Breast epithelium (tissue), 3 donors: ENCODE measurements around the gene OR2H1.

Experiments used
- POLR2A ChIP-seq: fragments of 450-650 bp; IDR thresholded peaks from one replicate; pipeline ENCODE4 v1.6.1; 2016; ENCODE audit warnings: antibody characterized with exemption, mild to moderate bottlenecking, moderate library complexity
- TF ChIP-seq, protein P1 (sequence below), 3 donors: fragments of 450-650 bp; IDR thresholded peaks; one replicate each; pipeline ENCODE4 v1.5.1; 2016 to 2017; ENCODE audit warnings: antibody characterized with exemption in 3 of 3, mild to moderate bottlenecking in 3 of 3, moderate library complexity in 3 of 3

- TF ChIP-seq, protein P1, sequence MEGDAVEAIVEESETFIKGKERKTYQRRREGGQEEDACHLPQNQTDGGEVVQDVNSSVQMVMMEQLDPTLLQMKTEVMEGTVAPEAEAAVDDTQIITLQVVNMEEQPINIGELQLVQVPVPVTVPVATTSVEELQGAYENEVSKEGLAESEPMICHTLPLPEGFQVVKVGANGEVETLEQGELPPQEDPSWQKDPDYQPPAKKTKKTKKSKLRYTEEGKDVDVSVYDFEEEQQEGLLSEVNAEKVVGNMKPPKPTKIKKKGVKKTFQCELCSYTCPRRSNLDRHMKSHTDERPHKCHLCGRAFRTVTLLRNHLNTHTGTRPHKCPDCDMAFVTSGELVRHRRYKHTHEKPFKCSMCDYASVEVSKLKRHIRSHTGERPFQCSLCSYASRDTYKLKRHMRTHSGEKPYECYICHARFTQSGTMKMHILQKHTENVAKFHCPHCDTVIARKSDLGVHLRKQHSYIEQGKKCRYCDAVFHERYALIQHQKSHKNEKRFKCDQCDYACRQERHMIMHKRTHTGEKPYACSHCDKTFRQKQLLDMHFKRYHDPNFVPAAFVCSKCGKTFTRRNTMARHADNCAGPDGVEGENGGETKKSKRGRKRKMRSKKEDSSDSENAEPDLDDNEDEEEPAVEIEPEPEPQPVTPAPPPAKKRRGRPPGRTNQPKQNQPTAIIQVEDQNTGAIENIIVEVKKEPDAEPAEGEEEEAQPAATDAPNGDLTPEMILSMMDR (IDR thresholded peaks at IDR 0.05) = no peak
- TF ChIP-seq POLR2A = no peak
Measured at GRCh38 chr6:29456971-29457370, at the start of gene OR2H1, which contains the start of gene OR11A1.
